Ascending aorta (tissue), 2 donors: ENCODE data around the gene UNC45A. TPM values are rescaled to one million over a fixed set of nuclear protein-coding genes. Genes with fewer than 3 reads are reported as not detected.
A peak's percentile ranks its signal among the peaks of the same experiment; 100 is the strongest.
"Not testable (repeated sequence)": the region's sequence is repeated elsewhere in the genome, so short reads cannot be mapped to it uniquely, and the experiment has no call there.

Source experiments
- DNase-seq, 2 donors: peaks; one replicate each; pipeline ENCODE4 v3.0.0-alpha.2; 2019; ENCODE audit warnings: low spot score in 2 of 2
- H3K27ac ChIP-seq, 2 donors: fragments of 200-600 bp; sonication (generic); one replicate each; pipeline ENCODE4 v1.5.1; 2016 to 2017; ENCODE audit warnings: mild to moderate bottlenecking in 1 of 2
- H3K27me3 ChIP-seq: fragments of 200-600 bp; sonication (generic); one replicate; pipeline ENCODE4 v1.5.1; 2017
- H3K36me3 ChIP-seq, 2 donors: fragments of 200-600 bp; sonication (generic); one replicate each; pipeline ENCODE4 v1.5.1; 2016
- H3K4me1 ChIP-seq, 2 donors: fragments of 200-600 bp; sonication (generic); one replicate each; pipeline ENCODE4 v1.5.1; 2016 to 2017; ENCODE audit warnings: mild to moderate bottlenecking in 1 of 2
- H3K4me3 ChIP-seq, 2 donors: fragments of 200-600 bp; sonication (generic); one replicate each; pipeline ENCODE4 v1.5.1; 2016 to 2017; ENCODE audit warnings: mild to moderate bottlenecking in 1 of 2
- H3K9me3 ChIP-seq, 2 donors: fragments of 200-600 bp; sonication (generic); one replicate each; pipeline ENCODE4 v1.5.1; 2016
- intact Hi-C: fragments of 100-400 bp; cut with DNase I; formaldehyde crosslinking; loops from one replicate; pipeline ENCODE4 v1.15.1; 2023
- total RNA-seq: library from RNA; depleted of rRNA; stranded (reverse); fragments of >200 nt; gene quantifications from one replicate; pipeline ENCODE4 v1.1.0, GENCODE V29; 2016
- TF ChIP-seq, protein P1 (sequence below), 3 experiments: fragments of 200-600 bp in 2 of 3; fragments of 450-650 bp in 1 of 3; sonication (generic) in 2 of 3; IDR thresholded peaks; one replicate each; pipeline ENCODE4 v1.5.1; 2016 to 2019; ENCODE audit warnings: antibody characterized with exemption in 3 of 3, mild to moderate bottlenecking in 1 of 3, moderate library complexity in 1 of 3

UNC45A gene
- total RNA-seq, 1 donor from 2014 or later = 73.5 TPM

DNA sequence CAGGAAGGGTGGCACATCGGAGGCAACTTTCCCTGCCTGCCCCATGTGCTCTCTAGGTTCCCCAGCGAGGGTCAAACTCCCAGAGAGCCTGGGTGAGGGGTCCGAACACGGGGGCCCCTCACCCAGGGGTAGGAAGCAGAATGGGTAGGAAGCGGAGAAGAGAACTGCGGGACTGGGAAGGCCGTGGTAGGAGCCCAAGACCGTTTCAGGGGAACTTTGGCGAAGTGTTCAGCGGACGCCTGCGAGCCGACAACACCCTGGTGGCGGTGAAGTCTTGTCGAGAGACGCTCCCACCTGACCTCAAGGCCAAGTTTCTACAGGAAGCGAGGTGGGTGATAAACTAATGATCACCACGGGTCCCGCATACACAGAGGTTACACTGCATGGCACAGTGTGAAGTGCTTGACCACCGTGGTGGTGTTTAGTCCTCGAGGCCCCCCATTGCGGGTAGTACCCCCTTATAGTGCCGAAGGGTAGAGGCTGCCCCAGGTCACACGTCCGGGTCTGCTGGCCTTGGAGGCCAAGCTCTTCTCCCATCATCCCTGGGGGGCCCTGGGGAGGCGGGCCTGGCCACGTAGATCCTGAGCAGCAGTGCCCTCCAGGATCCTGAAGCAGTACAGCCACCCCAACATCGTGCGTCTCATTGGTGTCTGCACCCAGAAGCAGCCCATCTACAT is 42.4 kb upstream of the UNC45A start:
- Histone ChIP-seq H3K36me3 (peaks cover 61 to 70% of the 10 kb centered on the region in 2 donors), H3K9me3 (no peaks in the 10 kb centered on the region), H3K27me3 (no peaks in the 10 kb centered on the region), H3K27ac (no peak overlapping the region), H3K4me1 (no peaks in the 10 kb centered on the region), H3K4me3 (no peak overlapping the region)
- intact Hi-C loops = no loop called here
- DNase-seq = no peak
- TF ChIP-seq, protein P1, sequence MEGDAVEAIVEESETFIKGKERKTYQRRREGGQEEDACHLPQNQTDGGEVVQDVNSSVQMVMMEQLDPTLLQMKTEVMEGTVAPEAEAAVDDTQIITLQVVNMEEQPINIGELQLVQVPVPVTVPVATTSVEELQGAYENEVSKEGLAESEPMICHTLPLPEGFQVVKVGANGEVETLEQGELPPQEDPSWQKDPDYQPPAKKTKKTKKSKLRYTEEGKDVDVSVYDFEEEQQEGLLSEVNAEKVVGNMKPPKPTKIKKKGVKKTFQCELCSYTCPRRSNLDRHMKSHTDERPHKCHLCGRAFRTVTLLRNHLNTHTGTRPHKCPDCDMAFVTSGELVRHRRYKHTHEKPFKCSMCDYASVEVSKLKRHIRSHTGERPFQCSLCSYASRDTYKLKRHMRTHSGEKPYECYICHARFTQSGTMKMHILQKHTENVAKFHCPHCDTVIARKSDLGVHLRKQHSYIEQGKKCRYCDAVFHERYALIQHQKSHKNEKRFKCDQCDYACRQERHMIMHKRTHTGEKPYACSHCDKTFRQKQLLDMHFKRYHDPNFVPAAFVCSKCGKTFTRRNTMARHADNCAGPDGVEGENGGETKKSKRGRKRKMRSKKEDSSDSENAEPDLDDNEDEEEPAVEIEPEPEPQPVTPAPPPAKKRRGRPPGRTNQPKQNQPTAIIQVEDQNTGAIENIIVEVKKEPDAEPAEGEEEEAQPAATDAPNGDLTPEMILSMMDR (IDR thresholded peaks at IDR 0.05) = no peak

DNA sequence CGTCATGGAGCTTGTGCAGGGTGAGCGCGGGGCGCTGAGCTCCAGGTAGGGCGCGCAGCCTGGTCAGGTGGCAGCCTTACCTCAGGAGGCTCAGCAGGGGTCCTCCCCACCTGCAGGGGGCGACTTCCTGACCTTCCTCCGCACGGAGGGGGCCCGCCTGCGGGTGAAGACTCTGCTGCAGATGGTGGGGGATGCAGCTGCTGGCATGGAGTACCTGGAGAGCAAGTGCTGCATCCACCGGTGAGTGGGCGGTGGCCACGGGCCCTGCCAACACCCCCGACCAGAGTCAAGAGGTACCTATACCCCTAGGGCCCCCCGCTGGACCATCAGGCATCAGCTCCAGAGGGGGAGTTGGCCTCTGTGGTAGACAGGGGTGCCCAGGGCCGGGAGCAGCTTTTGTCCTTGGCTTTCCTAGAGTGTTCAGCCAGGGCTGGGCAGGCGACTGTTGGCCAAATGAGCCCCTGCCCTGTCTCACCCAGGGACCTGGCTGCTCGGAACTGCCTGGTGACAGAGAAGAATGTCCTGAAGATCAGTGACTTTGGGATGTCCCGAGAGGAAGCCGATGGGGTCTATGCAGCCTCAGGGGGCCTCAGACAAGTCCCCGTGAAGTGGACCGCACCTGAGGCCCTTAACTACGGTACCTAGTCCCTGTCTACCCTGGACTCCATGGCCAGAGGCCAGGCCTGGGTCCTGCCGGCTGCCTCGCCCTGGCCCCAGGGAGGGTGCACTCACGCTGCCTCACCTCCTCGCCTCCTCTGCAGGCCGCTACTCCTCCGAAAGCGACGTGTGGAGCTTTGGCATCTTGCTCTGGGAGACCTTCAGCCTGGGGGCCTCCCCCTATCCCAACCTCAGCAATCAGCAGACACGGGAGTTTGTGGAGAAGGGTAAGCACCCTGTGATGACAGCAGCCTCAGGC is 41.7 kb upstream of the UNC45A start:
- H3K36me3 ChIP-seq = peaks cover 61 to 70% of the 10 kb centered on the region in 2 donors
- TF ChIP-seq, protein P1 (IDR thresholded peaks at IDR 0.05) = no peak
- intact Hi-C loops = no loop called here

DNA sequence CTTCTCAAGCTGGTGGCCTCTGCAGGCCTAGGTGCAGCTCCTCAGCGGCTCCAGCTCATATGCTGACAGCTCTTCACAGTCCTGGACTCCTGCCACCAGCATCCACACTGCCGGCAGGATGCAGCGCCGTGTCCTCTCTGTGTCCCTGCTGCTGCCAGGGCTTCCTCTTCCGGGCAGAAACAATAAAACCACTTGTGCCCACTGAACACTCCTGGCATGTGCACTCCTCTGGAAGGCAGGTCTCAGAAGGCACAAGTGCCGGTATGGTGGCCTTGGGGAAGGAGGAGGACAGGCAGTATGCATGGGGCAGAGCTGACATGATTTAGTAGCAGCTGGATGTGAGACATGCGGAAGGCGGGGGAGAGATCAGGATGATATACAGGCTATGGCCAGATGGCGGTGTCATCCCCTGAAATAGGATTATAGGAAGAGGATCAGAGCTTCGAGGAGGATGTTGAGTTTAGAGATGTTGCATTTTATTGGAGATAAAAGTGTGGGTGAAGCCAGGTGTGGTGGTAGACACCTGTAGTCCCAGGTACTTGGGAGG is 39.4 kb upstream of the UNC45A start:
- no peaks in the 10 kb centered on the region for H3K4me1 ChIP-seq
- no peak overlapping the region for H3K27ac ChIP-seq
- H3K4me3 ChIP-seq = no peak overlapping the region
- DNase-seq = no peak
- no peaks in the 10 kb centered on the region for H3K27me3 ChIP-seq
- no peaks in the 10 kb centered on the region for H3K9me3 ChIP-seq
- H3K36me3 ChIP-seq = peaks cover 44 to 56% of the 10 kb centered on the region in 2 donors
- intact Hi-C loops = no loop called here
- TF ChIP-seq, protein P1 (IDR thresholded peaks at IDR 0.05) = no peak

More for the DNA sequence above, 41.7 kb upstream of the UNC45A start:
- H3K27ac ChIP-seq = no peak overlapping the region
- H3K4me3 ChIP-seq = no peak overlapping the region
- no peaks in the 10 kb centered on the region for H3K27me3 ChIP-seq
- H3K4me1 ChIP-seq = no peaks in the 10 kb centered on the region
- H3K9me3 ChIP-seq = no peaks in the 10 kb centered on the region
- DNase-seq = no peak

DNA sequence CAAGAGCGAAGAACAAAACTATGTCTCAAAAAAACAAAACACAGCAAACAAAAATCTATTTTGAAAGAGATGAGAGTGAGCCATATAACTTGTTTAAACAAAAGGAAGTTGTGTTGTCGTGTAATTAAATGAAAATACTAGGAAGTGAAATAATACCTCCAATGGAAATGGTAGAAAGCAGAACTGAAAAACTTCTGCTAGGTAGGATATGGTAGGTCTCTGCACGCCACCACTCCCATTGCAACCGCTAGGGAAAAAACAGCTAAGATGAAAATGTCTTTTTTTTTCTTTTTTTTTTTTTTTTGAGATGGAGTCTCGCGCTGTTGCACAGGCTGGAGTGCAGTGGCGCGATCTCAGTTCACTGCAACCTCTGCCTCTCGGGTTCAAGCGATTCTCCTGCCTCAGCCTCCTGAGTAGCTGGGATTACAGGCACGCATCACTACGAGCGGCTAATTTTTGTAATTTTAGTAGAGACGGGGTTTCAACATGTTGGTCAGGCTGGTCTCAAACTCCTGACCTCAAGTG is 37.9 kb upstream of the UNC45A start:
- H3K4me3 ChIP-seq, H3K27me3 ChIP-seq, H3K4me1 ChIP-seq, H3K9me3 ChIP-seq, DNase-seq, intact Hi-C loops, H3K27ac ChIP-seq: not testable (repeated sequence)
- H3K36me3 ChIP-seq = peaks cover 29 to 41% of the 10 kb centered on the region in 2 donors

DNA sequence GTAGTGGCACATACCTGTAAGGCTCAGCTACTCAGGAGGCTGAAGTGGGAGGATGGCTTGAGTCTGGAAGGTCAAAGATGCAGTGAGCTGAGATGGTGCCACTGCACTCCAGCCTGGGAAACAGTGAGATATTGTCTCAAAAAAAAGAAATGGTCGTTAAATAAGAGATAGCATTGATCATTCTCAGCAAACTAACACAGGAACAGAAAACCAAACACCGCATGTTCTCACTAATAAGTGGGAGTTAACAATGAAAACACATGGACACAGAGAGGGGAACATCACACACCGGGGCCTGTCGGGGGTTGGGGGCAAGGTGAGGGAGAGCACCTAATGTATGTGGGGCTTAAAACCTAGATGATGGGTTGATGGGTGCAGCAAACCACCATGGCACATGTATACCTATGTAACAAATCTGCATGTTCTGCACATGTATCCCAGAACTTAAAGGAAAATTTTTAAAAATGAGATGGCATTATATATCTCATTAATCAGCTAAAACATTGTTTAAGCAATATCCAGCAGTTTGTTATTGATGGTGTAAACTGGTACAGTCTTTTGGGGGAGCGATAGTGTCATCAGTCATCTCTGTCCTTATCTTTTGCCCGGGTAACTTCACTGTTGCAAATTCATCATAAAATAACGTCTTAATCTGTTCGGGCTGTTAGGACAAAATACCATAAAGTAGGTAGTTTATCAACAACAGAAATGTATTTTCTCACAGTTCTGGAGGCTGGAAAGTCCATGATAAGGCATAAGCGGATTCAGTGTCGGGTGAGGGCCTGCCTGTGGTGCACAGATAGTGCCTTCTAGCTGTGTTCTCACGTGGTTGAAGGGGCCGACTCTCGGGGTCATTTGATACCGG is 33.7 kb upstream of the UNC45A start:
- TF ChIP-seq, protein P1 (IDR thresholded peaks at IDR 0.05) = no peak
- H3K4me3 ChIP-seq = peak overlapping the region; percentile 82 to 89
- intact Hi-C loops = loop anchor here (1.0 kb wide), 2 partner anchors 31 to 93 kb away; partner anchors contain the start of genes HDDC3 and PRC1

More for the DNA sequence above, 33.7 kb upstream of the UNC45A start:
- Histone ChIP-seq H3K9me3 (no peaks in the 10 kb centered on the region), H3K27ac (peak overlapping the region; percentile 82 to 96), H3K36me3 (peaks cover 14 to 15% of the 10 kb centered on the region in 2 donors), H3K4me1 (peaks cover 0 to 12% of the 10 kb centered on the region in 2 donors), H3K27me3 (no peaks in the 10 kb centered on the region)
- no peak for DNase-seq
